B cell (primary cell): ENCODE results near the gene RAD51D. TPM values are rescaled to one million over a fixed set of nuclear protein-coding genes. Genes with fewer than 3 reads are reported as not detected.

Source experiments
- ATAC-seq: fragments of 200-7000 bp; cut with Tn5 transposase; one replicate; pipeline ENCODE4 v1.10.0; 2021; ENCODE audit warnings: low read depth, mild to moderate bottlenecking, moderate number of reproducible peaks, moderate library complexity
- CTCF ChIA-PET: fragments of 350-600 bp; sonication (Branson Sonifier 250); formaldehyde crosslinking; loops from one replicate; lab custom pipeline; 2021; ENCODE audit warnings: antibody characterized with exemption, inconsistent platforms; lab: Charles Lee
- POLR2A ChIA-PET: fragments of 350-600 bp; sonication (Branson Sonifier 250); formaldehyde crosslinking; loops from one replicate; lab custom pipeline; 2021; ENCODE audit warnings: antibody characterized with exemption; lab: Charles Lee
- DNase-seq: peaks from one replicate; pipeline ENCODE4 v3.0.0; 2013
- H2AFZ ChIP-seq: 2 replicates; pipeline ENCODE4 v1.6.1; 2012; ENCODE audit warnings: mild to moderate bottlenecking, low read depth, low read length; ENCODE audit not compliant: insufficient read depth, poor library complexity, severe bottlenecking
- H3K27ac ChIP-seq, 2 donors: 1 replicate in 1 of 2; 2 replicates in 1 of 2; pipeline ENCODE4 v1.5.1; 2012 to 2013; ENCODE audit warnings: low read length in 2 of 2, mild to moderate bottlenecking in 2 of 2, moderate library complexity in 1 of 2
- H3K27me3 ChIP-seq, 4 experiments: fragments of 200-600 bp in 1 of 4; sonication (generic) in 1 of 4; replicated peaks in 1 of 4; 1 replicate in 2 of 4; 2 replicates in 2 of 4; pipeline versions ENCODE4 v1.6.1 to v1.7.0; 2013 to 2016; ENCODE audit warnings: low read length in 3 of 4, mild to moderate bottlenecking in 2 of 4, mixed read lengths in 1 of 4, moderate library complexity in 1 of 4; ENCODE audit not compliant: insufficient read depth in 4 of 4, control insufficient read depth in 3 of 4; ENCODE audit errors: control extremely low read depth in 1 of 4
- H3K36me3 ChIP-seq, 2 experiments: replicated peaks in 1 of 2; 1 replicate in 1 of 2; 2 replicates in 1 of 2; pipeline versions ENCODE4 v1.6.1 to v1.7.1; 2013; ENCODE audit warnings: low read length in 1 of 2; ENCODE audit not compliant: insufficient read depth in 2 of 2, control insufficient read depth in 1 of 2; ENCODE audit errors: control extremely low read depth in 1 of 2, extremely low read depth in 1 of 2
- H3K4me1 ChIP-seq, 2 donors: fragments of 200-600 bp in 1 of 2; sonication (generic) in 1 of 2; 1 replicate in 1 of 2; 2 replicates in 1 of 2; pipeline versions ENCODE4 v1.5.1 to v1.6.1; 2013 to 2017; ENCODE audit warnings: low read length in 2 of 2; ENCODE audit not compliant: control insufficient read depth in 2 of 2, insufficient read depth in 2 of 2
- H3K4me2 ChIP-seq: replicated peaks from 2 replicates; pipeline ENCODE3; 2012; ENCODE audit warnings: mild to moderate bottlenecking, low read depth, low read length; ENCODE audit not compliant: poor library complexity, severe bottlenecking
- H3K4me3 ChIP-seq, 5 experiments: fragments of 200-600 bp in 1 of 5; sonication (generic) in 1 of 5; 1 replicate in 3 of 5; 2 replicates in 2 of 5; pipeline versions ENCODE4 v1.5.1 to v1.7.0; 2011 to 2016; ENCODE audit warnings: low read length in 4 of 5, mild to moderate bottlenecking in 4 of 5, low read depth in 2 of 5, control low read depth in 1 of 5, moderate library complexity in 1 of 5; ENCODE audit not compliant: insufficient read depth in 1 of 5; ENCODE audit errors: control extremely low read depth in 1 of 5, extremely low read depth in 1 of 5
- H3K79me2 ChIP-seq: fragments of 200-600 bp; sonication (generic); one replicate; pipeline ENCODE4 v1.6.0; 2016; ENCODE audit warnings: low read length; ENCODE audit not compliant: control insufficient read depth, insufficient read depth
- H3K9ac ChIP-seq: fragments of 200-600 bp; sonication (generic); 2 replicates; pipeline ENCODE4 v1.6.1; 2017; ENCODE audit warnings: mild to moderate bottlenecking, low read length, moderate library complexity
- H3K9me3 ChIP-seq, 3 donors: one replicate each; pipeline versions ENCODE4 v1.6.1 to v1.7.1; 2013; ENCODE audit warnings: low read length in 2 of 3; ENCODE audit not compliant: control insufficient read depth in 2 of 3, insufficient read depth in 1 of 3; ENCODE audit errors: control extremely low read depth in 1 of 3
- H4K20me1 ChIP-seq: 2 replicates; pipeline ENCODE4 v1.6.0; 2012; ENCODE audit warnings: mild to moderate bottlenecking, low read length; ENCODE audit not compliant: insufficient read depth, control insufficient read depth, poor library complexity, severe bottlenecking
- H3K27ac Mint-ChIP-seq: one replicate; pipeline ENCODE4 v1.8.0; 2021; ENCODE audit warnings: mixed read lengths
- H3K27me3 Mint-ChIP-seq: one replicate; pipeline ENCODE4 v1.8.0; 2021; ENCODE audit warnings: mixed read lengths
- H3K4me1 Mint-ChIP-seq: one replicate; pipeline ENCODE4 v1.8.0; 2021; ENCODE audit warnings: mixed read lengths
- H3K4me3 Mint-ChIP-seq: one replicate; pipeline ENCODE4 v1.8.0; 2021; ENCODE audit warnings: mixed read lengths
- H3K9me3 Mint-ChIP-seq: one replicate; pipeline ENCODE4 v1.8.0; 2022; ENCODE audit warnings: mixed read lengths; ENCODE audit not compliant: insufficient read depth
- EZH2 ChIP-seq: IDR thresholded peaks from 2 replicates; pipeline ENCODE4 v1.6.1; 2012; ENCODE audit warnings: borderline replicate concordance, low read depth, mild to moderate bottlenecking, moderate library complexity, low read length; ENCODE audit not compliant: insufficient read depth, poor library complexity, severe bottlenecking
- WGBS: methylation state at CpG from one replicate; pipeline ENCODE4 v1.1.5; 2013; ENCODE audit warnings: missing lambda C conversion rate; ENCODE audit not compliant: insufficient coverage; 5-methylcytosine and 5-hydroxymethylcytosine counted together
- intact Hi-C: fragments of 100-400 bp; cut with micrococcal nuclease; formaldehyde crosslinking; loops from one replicate; pipeline ENCODE4 v1.10.0; 2022
- polyA plus RNA-seq: library from polyadenylated mRNA; depleted of rRNA; stranded (reverse); fragments of >200 nt; gene quantifications from 2 replicates; pipeline ENCODE4 v1.2.3, GENCODE V29; 2012
- total RNA-seq, 2 donors: library from RNA; stranded (reverse); fragments of 120-200 nt in 1 of 2; gene quantifications; 1 replicate in 1 of 2; 2 replicates in 1 of 2; pipeline versions ENCODE4 v1.2.3 to v1.2.4, GENCODE V29; 2013 to 2022
- TF ChIP-seq, protein P1 (sequence below): fragments of 200-600 bp; IDR thresholded peaks from one replicate; pipeline ENCODE4 v1.8.0; 2022; ENCODE audit warnings: antibody characterized with exemption, mild to moderate bottlenecking

The RAD51D gene
- total and polyA plus RNA-seq, 2 donors (not counting 1 experiment from before 2014, with no cell fraction given), result 12.8 to 29.4 TPM

DNA sequence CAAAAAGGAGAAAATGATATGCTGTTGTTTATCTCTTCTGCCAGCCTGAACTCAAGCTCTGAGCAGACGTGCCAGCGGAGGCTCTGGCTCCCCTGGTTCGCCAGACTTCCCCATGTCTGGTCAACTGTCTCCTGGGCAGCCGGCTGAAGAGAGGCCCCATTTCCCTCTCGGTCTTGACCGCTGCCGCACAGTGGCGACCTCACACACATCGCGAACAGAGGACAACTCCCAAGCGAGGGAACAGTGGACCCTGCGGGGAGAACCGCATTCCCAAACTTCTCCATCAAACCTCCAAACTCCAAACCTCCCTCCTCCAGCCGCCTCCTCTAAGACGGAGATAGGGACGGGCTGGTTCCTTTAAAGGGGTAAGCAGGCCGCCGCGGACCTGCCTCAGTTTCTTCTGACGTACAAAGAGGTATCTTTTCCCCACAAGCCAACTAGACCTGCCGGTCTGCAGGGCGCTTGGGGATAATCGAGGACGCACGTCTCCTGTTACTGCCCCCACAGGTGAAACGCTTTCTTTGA is 31.2 kb downstream of the RAD51D start:
- H3K4me1 Mint-ChIP-seq, result peaks cover 36% of the 10 kb centered on the region
- peak overlapping the region; percentile 94 for H3K4me3 Mint-ChIP-seq
- H3K27me3 Mint-ChIP-seq, result no peaks in the 10 kb centered on the region
- ATAC-seq, result no peak
- ChIA-PET POLR2A (interaction anchor here (0.6 kb wide), 1 partner anchor 18 kb away, joined by 3 read pairs; no protein-coding TSS in a partner anchor), CTCF (interaction anchor here (1.0 to 1.9 kb wide), 5 partner anchors 24 to 127 kb away, joined by 3 to 10 read pairs (median 3); partner anchors contain the start of genes CCT6B, RFFL and ZNF830)
- intact Hi-C loops, result loop anchor here (1.0 to 2.0 kb wide), 4 partner anchors 25 to 498 kb away; partner anchors contain the start of genes AP2B1 and RFFL
- WGBS, result 2% methylated on average over 23 of the region's 26 CpGs
- no peaks in the 10 kb centered on the region for H3K36me3 ChIP-seq
- no peak for DNase-seq
- H3K9me3 ChIP-seq, result no peaks in the 10 kb centered on the region
- H3K9ac ChIP-seq, result peak overlapping the region; percentile 73
- H4K20me1 ChIP-seq, result no peaks in the 10 kb centered on the region
- H3K79me2 ChIP-seq, result peaks cover 57% of the 10 kb centered on the region
- H2AFZ ChIP-seq, result peak overlapping the region; percentile 68
- H3K4me3 ChIP-seq, result peak overlapping the region; percentile 26 to 86 (median 75)
- H3K9me3 Mint-ChIP-seq, result no peaks in the 10 kb centered on the region
- no peaks in the 10 kb centered on the region for H3K27me3 ChIP-seq
- H3K27ac ChIP-seq, result peak overlapping the region; percentile 91 to 92
- H3K4me2 ChIP-seq, result peak overlapping the region; percentile 87
- TF ChIP-seq EZH2, result no peak
- TF ChIP-seq, protein P1, sequence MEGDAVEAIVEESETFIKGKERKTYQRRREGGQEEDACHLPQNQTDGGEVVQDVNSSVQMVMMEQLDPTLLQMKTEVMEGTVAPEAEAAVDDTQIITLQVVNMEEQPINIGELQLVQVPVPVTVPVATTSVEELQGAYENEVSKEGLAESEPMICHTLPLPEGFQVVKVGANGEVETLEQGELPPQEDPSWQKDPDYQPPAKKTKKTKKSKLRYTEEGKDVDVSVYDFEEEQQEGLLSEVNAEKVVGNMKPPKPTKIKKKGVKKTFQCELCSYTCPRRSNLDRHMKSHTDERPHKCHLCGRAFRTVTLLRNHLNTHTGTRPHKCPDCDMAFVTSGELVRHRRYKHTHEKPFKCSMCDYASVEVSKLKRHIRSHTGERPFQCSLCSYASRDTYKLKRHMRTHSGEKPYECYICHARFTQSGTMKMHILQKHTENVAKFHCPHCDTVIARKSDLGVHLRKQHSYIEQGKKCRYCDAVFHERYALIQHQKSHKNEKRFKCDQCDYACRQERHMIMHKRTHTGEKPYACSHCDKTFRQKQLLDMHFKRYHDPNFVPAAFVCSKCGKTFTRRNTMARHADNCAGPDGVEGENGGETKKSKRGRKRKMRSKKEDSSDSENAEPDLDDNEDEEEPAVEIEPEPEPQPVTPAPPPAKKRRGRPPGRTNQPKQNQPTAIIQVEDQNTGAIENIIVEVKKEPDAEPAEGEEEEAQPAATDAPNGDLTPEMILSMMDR, result no peak
- H3K27ac Mint-ChIP-seq, result peak overlapping the region; percentile 94
- peaks cover 17 to 21% of the 10 kb centered on the region in 2 donors for H3K4me1 ChIP-seq
